Endothelial cell of umbilical vein (primary cell): ENCODE results near the gene ARPC1B. TPM values are rescaled to one million over a fixed set of nuclear protein-coding genes. Genes with fewer than 3 reads are reported as not detected.

Experiments
- BruUV-seq: library from RNA; stranded (reverse); fragments of 400-500 nt; replicated peaks from 2 replicates; lab custom pipeline; 2021; lab: Mats Ljungman, UMichigan
- CTCF ChIA-PET: fragments of 300-600, 350-600 bp; sonication (Branson Sonifier 250); formaldehyde crosslinking; loops from one replicate; lab custom pipeline; 2021; ENCODE audit warnings: antibody characterized with exemption, inconsistent platforms; lab: Charles Lee
- POLR2A ChIA-PET: fragments of 300-600, 350-600 bp; sonication (Branson Sonifier 250); formaldehyde crosslinking; loops from one replicate; lab custom pipeline; 2021; ENCODE audit warnings: antibody characterized with exemption, inconsistent platforms; lab: Charles Lee
- DNase-seq: peaks from one replicate; pipeline ENCODE4 v3.0.0-alpha.2; 2011; ENCODE audit warnings: low read depth, low spot score
- FAIRE-seq: peaks from 2 replicates; lab custom pipeline; 2011; peaks lifted over from hg19 to GRCh38; lab: Jason Lieb, UNC
- H2AFZ ChIP-seq: 2 replicates; pipeline ENCODE4 v1.6.0; 2012; ENCODE audit warnings: low read depth, low read length, control low read depth, inconsistent platforms
- H3K27ac ChIP-seq: 2 replicates; pipeline ENCODE4 v1.5.1; 2011; ENCODE audit warnings: low read depth, mild to moderate bottlenecking, control low read depth, low read length, moderate library complexity; ENCODE audit not compliant: insufficient read depth
- H3K27me3 ChIP-seq, 2 experiments: 2 replicates each; pipeline versions ENCODE4 v1.6.0 to v1.6.1; 2011; ENCODE audit warnings: low read length in 2 of 2, mixed read lengths in 1 of 2; ENCODE audit not compliant: control insufficient read depth in 2 of 2, insufficient read depth in 2 of 2
- H3K36me3 ChIP-seq, 2 experiments: 2 replicates in 1 of 2; 3 replicates in 1 of 2; pipeline ENCODE4 v1.5.1; 2011; ENCODE audit warnings: low read length in 2 of 2, mild to moderate bottlenecking in 1 of 2, moderate library complexity in 1 of 2; ENCODE audit not compliant: control insufficient read depth in 2 of 2, insufficient read depth in 2 of 2; ENCODE audit errors: extremely low read depth in 1 of 2
- H3K4me1 ChIP-seq: 3 replicates; pipeline ENCODE4 v1.5.1; 2011; ENCODE audit warnings: mild to moderate bottlenecking, low read length; ENCODE audit not compliant: control insufficient read depth, insufficient read depth; ENCODE audit errors: extremely low read depth
- H3K4me2 ChIP-seq: 2 replicates; pipeline ENCODE4 v1.6.1; 2011; ENCODE audit warnings: low read length, control low read depth, mixed read lengths; ENCODE audit not compliant: insufficient read depth
- H3K4me3 ChIP-seq, 3 experiments: fragments of 200-600 bp in 1 of 3; sonication (generic), shearing (Covaris generic) in 1 of 3; replicated peaks in 1 of 3; 2 replicates each; pipeline ENCODE4 v1.5.1; 2011 to 2016; ENCODE audit warnings: control low read depth in 3 of 3, low read length in 3 of 3, mild to moderate bottlenecking in 2 of 3, inconsistent platforms in 1 of 3, low read depth in 1 of 3, moderate library complexity in 1 of 3; ENCODE audit not compliant: insufficient read depth in 1 of 3
- H3K79me2 ChIP-seq: 2 replicates; pipeline ENCODE4 v1.6.0; 2012; ENCODE audit warnings: low read length, inconsistent platforms; ENCODE audit not compliant: control insufficient read depth, insufficient read depth
- H3K9ac ChIP-seq: replicated peaks from 2 replicates; pipeline ENCODE3; 2011; ENCODE audit warnings: low read length, control low read depth; ENCODE audit not compliant: insufficient read depth; ENCODE audit errors: extremely low read depth
- H3K9me1 ChIP-seq: replicated peaks from 3 replicates; pipeline ENCODE4 v1.6.0; 2011; ENCODE audit warnings: mild to moderate bottlenecking, low read length; ENCODE audit not compliant: control insufficient read depth, insufficient read depth; ENCODE audit errors: extremely low read depth
- H3K9me3 ChIP-seq: replicated peaks from 2 replicates; pipeline ENCODE4 v1.5.1; 2012; ENCODE audit warnings: low read length, inconsistent platforms; ENCODE audit not compliant: control insufficient read depth, insufficient read depth
- H4K20me1 ChIP-seq: replicated peaks from 2 replicates; pipeline ENCODE3; 2011; ENCODE audit warnings: mild to moderate bottlenecking, low read length; ENCODE audit not compliant: control insufficient read depth, insufficient read depth; ENCODE audit errors: extremely low read depth
- EZH2 ChIP-seq: IDR thresholded peaks from 2 replicates; pipeline ENCODE4 v1.6.1; 2012; ENCODE audit warnings: borderline replicate concordance, low read depth, mild to moderate bottlenecking, moderate library complexity, low read length, inconsistent platforms; ENCODE audit not compliant: severe bottlenecking
- FOS ChIP-seq: IDR thresholded peaks from 2 replicates; pipeline ENCODE4 v1.6.1; 2011; ENCODE audit warnings: mild to moderate bottlenecking, low read length, moderate library complexity, borderline replicate concordance; ENCODE audit not compliant: insufficient read depth
- GATA2 ChIP-seq: IDR thresholded peaks from 2 replicates; pipeline ENCODE4 v1.7.0; 2011; ENCODE audit warnings: low read depth, mild to moderate bottlenecking, moderate library complexity, mixed read lengths, low read length; ENCODE audit not compliant: insufficient read length, insufficient read depth
- JUN ChIP-seq: IDR thresholded peaks from 2 replicates; pipeline ENCODE4 v1.6.1; 2011; ENCODE audit warnings: borderline replicate concordance, low read depth; ENCODE audit not compliant: insufficient read length, insufficient read depth
- MYC ChIP-seq: IDR thresholded peaks from one replicate; pipeline ENCODE4 v1.6.1; 2011; ENCODE audit warnings: mild to moderate bottlenecking, low read depth, low read length
- POLR2A ChIP-seq: IDR thresholded peaks from 2 replicates; pipeline ENCODE4 v1.6.1; 2012; ENCODE audit warnings: low read depth, mild to moderate bottlenecking, control low read depth, low read length
- POLR2AphosphoS5 ChIP-seq: IDR thresholded peaks from 2 replicates; pipeline ENCODE4 v1.6.1; 2012; ENCODE audit warnings: low read depth, mild to moderate bottlenecking, control low read depth, low read length, moderate library complexity; ENCODE audit not compliant: insufficient read depth
- dilution Hi-C: fragments of 300-500 bp; cut with MboI; formaldehyde crosslinking; loops from one replicate; pipeline ENCODE4 v1.15.0; 2019; ENCODE audit warnings: low sequenced_read_pairs; ENCODE audit not compliant: extremely low pct_ligation_motif_present
- intact Hi-C: fragments of 100-400 bp; cut with micrococcal nuclease; formaldehyde crosslinking; loops from one replicate; pipeline ENCODE4 v1.10.0; 2022
- polyA plus RNA-seq, 4 experiments: library from polyadenylated mRNA; depleted of rRNA in 3 of 4; stranded (reverse) in 3 of 4; unstranded in 1 of 4; fragments of >200 nt; gene quantifications; 2 replicates each; pipeline versions ENCODE4 v1.2.1 to v1.2.3, GENCODE V29; 2011 to 2012; ENCODE audit warnings: missing spikeins in 1 of 4
- total RNA-seq: library from RNA; stranded (reverse); gene quantifications from 2 replicates; pipeline ENCODE4 v1.2.3, GENCODE V29; 2021
- TF ChIP-seq, protein P1 (sequence below), 2 donors: IDR thresholded peaks; 1 replicate in 1 of 2; 2 replicates in 1 of 2; pipeline ENCODE4 v1.5.1; 2011; ENCODE audit warnings: low read length in 2 of 2, mild to moderate bottlenecking in 2 of 2, moderate library complexity in 2 of 2, control low read depth in 1 of 2, inconsistent platforms in 1 of 2, low read depth in 1 of 2; ENCODE audit not compliant: insufficient read depth in 1 of 2; ENCODE audit errors: extremely low read depth in 1 of 2
- TF ChIP-seq, protein P2 (sequence below): IDR thresholded peaks from 2 replicates; pipeline ENCODE4 v1.6.1; 2011; ENCODE audit not compliant: insufficient read depth, insufficient read length

ARPC1B gene
- total and polyA plus RNA-seq, 2 donors (not counting 3 experiments of a cell fraction or from before 2014, with no cell fraction given): 232 to 831 TPM

DNA sequence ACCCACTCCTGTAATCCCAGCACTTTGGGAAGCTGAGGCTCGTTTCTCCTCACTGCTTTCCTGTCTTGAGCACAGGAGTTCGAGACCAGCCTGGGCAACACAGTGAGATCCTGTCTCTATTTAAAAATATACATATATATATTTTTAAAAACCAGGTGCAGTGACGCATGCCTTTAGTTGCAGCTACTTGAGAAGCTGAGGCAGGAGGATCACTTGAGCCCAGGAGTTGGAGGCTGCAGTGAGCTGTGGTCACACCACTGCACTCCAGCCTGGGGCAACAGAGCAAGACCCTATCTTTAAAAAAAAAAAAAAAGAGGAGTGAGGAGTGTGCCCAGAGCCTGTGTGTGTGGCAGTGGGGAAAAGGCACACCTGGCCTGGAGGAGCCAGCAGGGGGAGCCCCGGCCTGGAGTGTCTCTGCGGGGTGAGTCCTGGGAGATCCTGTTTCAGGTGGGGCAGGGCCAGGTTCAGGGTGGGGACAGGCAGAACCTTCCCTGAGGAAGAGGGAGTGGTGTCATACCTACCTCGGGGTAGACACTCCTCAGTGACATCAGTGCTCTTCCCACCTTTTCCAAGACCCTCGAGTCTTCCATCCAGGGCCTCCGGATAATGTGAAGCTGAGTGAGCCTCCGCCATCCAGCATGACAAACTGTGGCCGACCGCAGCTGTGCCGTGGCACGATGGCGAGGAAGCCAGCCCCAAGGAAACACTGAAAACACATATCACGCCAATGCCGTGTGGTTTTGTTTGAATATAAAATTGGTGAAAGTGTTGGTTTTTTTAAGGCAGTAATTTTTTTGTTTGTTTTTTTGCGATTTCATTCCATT, 9.0 kb upstream of the ARPC1B start:
- intact Hi-C loops: loop anchor here (1.0 kb wide), 2 partner anchors 22 to 50 kb away; no protein-coding TSS in a partner anchor
- ChIA-PET CTCF (interaction anchor here (0.6 to 3.9 kb wide), 14 partner anchors 10 to 54 kb away, joined by 3 to 26 read pairs (median 3); partner anchors contain the start of gene BUD31), POLR2A (no interaction called here)
- H3K9me3 ChIP-seq: no peaks in the 10 kb centered on the region
- H3K36me3 ChIP-seq: peaks cover 17 to 20% of the 10 kb centered on the region in 2 experiments
- H3K4me1 ChIP-seq: no peaks in the 10 kb centered on the region
- H2AFZ ChIP-seq: no peak overlapping the region
- no peak for TF ChIP-seq POLR2AphosphoS5
- TF ChIP-seq, protein P1, sequence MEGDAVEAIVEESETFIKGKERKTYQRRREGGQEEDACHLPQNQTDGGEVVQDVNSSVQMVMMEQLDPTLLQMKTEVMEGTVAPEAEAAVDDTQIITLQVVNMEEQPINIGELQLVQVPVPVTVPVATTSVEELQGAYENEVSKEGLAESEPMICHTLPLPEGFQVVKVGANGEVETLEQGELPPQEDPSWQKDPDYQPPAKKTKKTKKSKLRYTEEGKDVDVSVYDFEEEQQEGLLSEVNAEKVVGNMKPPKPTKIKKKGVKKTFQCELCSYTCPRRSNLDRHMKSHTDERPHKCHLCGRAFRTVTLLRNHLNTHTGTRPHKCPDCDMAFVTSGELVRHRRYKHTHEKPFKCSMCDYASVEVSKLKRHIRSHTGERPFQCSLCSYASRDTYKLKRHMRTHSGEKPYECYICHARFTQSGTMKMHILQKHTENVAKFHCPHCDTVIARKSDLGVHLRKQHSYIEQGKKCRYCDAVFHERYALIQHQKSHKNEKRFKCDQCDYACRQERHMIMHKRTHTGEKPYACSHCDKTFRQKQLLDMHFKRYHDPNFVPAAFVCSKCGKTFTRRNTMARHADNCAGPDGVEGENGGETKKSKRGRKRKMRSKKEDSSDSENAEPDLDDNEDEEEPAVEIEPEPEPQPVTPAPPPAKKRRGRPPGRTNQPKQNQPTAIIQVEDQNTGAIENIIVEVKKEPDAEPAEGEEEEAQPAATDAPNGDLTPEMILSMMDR (IDR thresholded peaks at IDR 0.05; ENCODE audit: extremely low read depth in 1 of 2, insufficient read depth in 1 of 2, low read depth in 1 of 2, low read length in 2 of 2): peak; percentile 44 to 76
- H3K4me3 ChIP-seq: no peak overlapping the region
- no peaks in the 10 kb centered on the region for H4K20me1 ChIP-seq
- BruUV-seq: no TSS peak
- H3K9ac ChIP-seq: no peak overlapping the region
- H3K9me1 ChIP-seq: no peaks in the 10 kb centered on the region
- no peaks in the 10 kb centered on the region for H3K27me3 ChIP-seq
- no peaks in the 10 kb centered on the region for H3K79me2 ChIP-seq
- dilution Hi-C loops: no loop called here
- H3K27ac ChIP-seq: no peak overlapping the region
- DNase-seq (peak; percentile 44), FAIRE-seq (no peak)
- no peak overlapping the region for H3K4me2 ChIP-seq

DNA sequence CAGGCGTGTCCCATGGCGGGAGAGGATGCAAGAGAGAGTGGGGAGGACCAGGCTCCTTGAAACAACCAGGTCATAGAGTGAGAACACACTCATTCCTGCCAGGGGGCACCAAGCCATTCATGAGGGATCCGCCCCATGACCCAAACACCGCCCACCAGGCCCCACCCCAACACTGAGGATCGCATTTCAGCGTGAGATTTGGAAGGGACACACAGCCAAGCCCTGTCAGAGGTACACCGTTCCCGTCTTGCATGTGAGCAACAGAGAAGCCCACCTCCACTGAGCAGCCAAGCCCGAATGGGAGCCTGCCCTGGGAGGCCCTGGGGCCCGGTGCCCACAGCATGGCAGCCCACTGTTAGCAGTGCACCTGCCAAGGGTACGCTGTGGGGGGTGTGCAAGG, 7.9 kb upstream of the ARPC1B start:
- Histone ChIP-seq H3K4me2 (no peak overlapping the region), H3K9ac (no peak overlapping the region), H3K9me3 (no peaks in the 10 kb centered on the region), H3K27me3 (no peaks in the 10 kb centered on the region), H3K27ac (no peak overlapping the region), H3K79me2 (no peaks in the 10 kb centered on the region), H3K4me1 (no peaks in the 10 kb centered on the region), H2AFZ (no peak overlapping the region), H3K4me3 (no peak overlapping the region), H3K36me3 (peaks cover 14 to 17% of the 10 kb centered on the region in 2 experiments), H4K20me1 (no peaks in the 10 kb centered on the region), H3K9me1 (no peaks in the 10 kb centered on the region)
- ChIA-PET CTCF (interaction anchor here (0.9 to 1.7 kb wide), 2 partner anchors 20 to 38 kb away, joined by 3 to 6 read pairs; no protein-coding TSS in a partner anchor), POLR2A (no interaction called here)
- DNase-seq (no peak), FAIRE-seq (no peak)
- intact Hi-C loops: no loop called here
- no TSS peak for BruUV-seq
- TF ChIP-seq POLR2A: no peak
- no peak for TF ChIP-seq FOS
- TF ChIP-seq JUN: no peak
- TF ChIP-seq GATA2: no peak
- no peak for TF ChIP-seq MYC
- no peak for TF ChIP-seq EZH2
- TF ChIP-seq, protein P2, sequence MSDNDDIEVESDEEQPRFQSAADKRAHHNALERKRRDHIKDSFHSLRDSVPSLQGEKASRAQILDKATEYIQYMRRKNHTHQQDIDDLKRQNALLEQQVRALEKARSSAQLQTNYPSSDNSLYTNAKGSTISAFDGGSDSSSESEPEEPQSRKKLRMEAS: no peak
- no peak for TF ChIP-seq POLR2AphosphoS5
- TF ChIP-seq, protein P1 (IDR thresholded peaks at IDR 0.05; ENCODE audit: extremely low read depth in 1 of 2, insufficient read depth in 1 of 2, low read depth in 1 of 2, low read length in 2 of 2): no peak
- dilution Hi-C loops: no loop called here
